H9 (cell line): Measurements from ENCODE around the gene FCRL6. TPM values are rescaled to one million over a fixed set of nuclear protein-coding genes. Genes with fewer than 3 reads are reported as not detected.

Source experiments
- DNase-seq: peaks from one replicate; pipeline ENCODE4 v3.0.0-alpha.2; 2017
- H2AFZ ChIP-seq: one replicate; pipeline ENCODE4 v1.6.1; 2013; ENCODE audit warnings: mild to moderate bottlenecking, low read length, control low read depth, moderate library complexity
- H2AK5ac ChIP-seq: 2 replicates; pipeline ENCODE4 v1.6.1; 2013; ENCODE audit warnings: low read length, control low read depth, mixed read lengths; ENCODE audit not compliant: insufficient read length
- H2BK120ac ChIP-seq: one replicate; pipeline ENCODE4 v1.6.1; 2013; ENCODE audit warnings: low read depth, mild to moderate bottlenecking, low read length, control low read depth, inconsistent platforms; ENCODE audit not compliant: poor library complexity, severe bottlenecking
- H2BK12ac ChIP-seq: 2 replicates; pipeline ENCODE4 v1.6.1; 2013; ENCODE audit warnings: low read length, control low read depth, mixed read lengths, low read depth; ENCODE audit not compliant: insufficient read length
- H2BK15ac ChIP-seq: 2 replicates; pipeline ENCODE4 v1.6.1; 2013; ENCODE audit warnings: low read depth, low read length, control low read depth
- H2BK20ac ChIP-seq: one replicate; pipeline ENCODE4 v1.6.1; 2013; ENCODE audit warnings: low read depth, mild to moderate bottlenecking, low read length, control low read depth, inconsistent platforms; ENCODE audit not compliant: poor library complexity, severe bottlenecking
- H2BK5ac ChIP-seq: 2 replicates; pipeline ENCODE4 v1.6.1; 2013; ENCODE audit warnings: low read length, control low read depth, mixed read lengths; ENCODE audit not compliant: insufficient read length
- H3K14ac ChIP-seq: 2 replicates; pipeline ENCODE4 v1.6.1; 2013; ENCODE audit warnings: low read length, control low read depth; ENCODE audit not compliant: insufficient read depth
- H3K18ac ChIP-seq: 2 replicates; pipeline ENCODE4 v1.6.1; 2013; ENCODE audit warnings: low read depth, mild to moderate bottlenecking, mixed read lengths, low read length, control low read depth; ENCODE audit not compliant: insufficient read length
- H3K23ac ChIP-seq: 2 replicates; pipeline ENCODE4 v1.6.1; 2013; ENCODE audit warnings: low read length, control low read depth, mixed read lengths, low read depth; ENCODE audit not compliant: insufficient read length
- H3K23me2 ChIP-seq: 2 replicates; pipeline ENCODE4 v1.6.1; 2013; ENCODE audit warnings: low read depth, mild to moderate bottlenecking, mixed read lengths, low read length, control low read depth; ENCODE audit not compliant: insufficient read length, poor library complexity, severe bottlenecking
- H3K27ac ChIP-seq: 2 replicates; pipeline ENCODE4 v1.5.1; 2013; ENCODE audit warnings: low read length, control low read depth, mixed read lengths, low read depth; ENCODE audit not compliant: insufficient read length
- H3K27me3 ChIP-seq: 2 replicates; pipeline ENCODE4 v1.6.1; 2013; ENCODE audit warnings: low read length, control low read depth, inconsistent platforms; ENCODE audit not compliant: insufficient read depth
- H3K4ac ChIP-seq: 2 replicates; pipeline ENCODE4 v1.6.1; 2013; ENCODE audit warnings: low read depth, mild to moderate bottlenecking, control low read depth, inconsistent platforms, low read length, moderate library complexity
- H3K4me1 ChIP-seq: 2 replicates; pipeline ENCODE4 v1.6.1; 2013; ENCODE audit warnings: low read length, control low read depth, inconsistent platforms; ENCODE audit not compliant: insufficient read depth
- H3K4me2 ChIP-seq: 2 replicates; pipeline ENCODE4 v1.6.1; 2013; ENCODE audit warnings: low read length, control low read depth, mixed read lengths; ENCODE audit not compliant: insufficient read length, insufficient read depth
- H3K56ac ChIP-seq: 2 replicates; pipeline ENCODE4 v1.6.1; 2013; ENCODE audit warnings: low read depth, mild to moderate bottlenecking, mixed read lengths, low read length, control low read depth; ENCODE audit not compliant: insufficient read length
- H3K79me1 ChIP-seq: 2 replicates; pipeline ENCODE4 v1.6.1; 2013; ENCODE audit warnings: low read depth, mild to moderate bottlenecking, moderate library complexity, low read length, control low read depth, inconsistent platforms; ENCODE audit not compliant: insufficient read depth, poor library complexity, severe bottlenecking
- H3K79me2 ChIP-seq: 2 replicates; pipeline ENCODE4 v1.6.1; 2013; ENCODE audit warnings: low read length, control low read depth, inconsistent platforms; ENCODE audit not compliant: insufficient read depth
- H3K9ac ChIP-seq: 2 replicates; pipeline ENCODE4 v1.6.1; 2013; ENCODE audit warnings: low read length, control low read depth, mixed read lengths; ENCODE audit not compliant: insufficient read length; ENCODE audit errors: extremely low read depth
- H3K9me3 ChIP-seq: one replicate; pipeline ENCODE4 v1.6.1; 2013; ENCODE audit warnings: low read depth, low read length, inconsistent platforms; ENCODE audit not compliant: control insufficient read depth
- H3T11ph ChIP-seq: one replicate; pipeline ENCODE4 v1.6.1; 2013; ENCODE audit warnings: mild to moderate bottlenecking, low read length, control low read depth, inconsistent platforms
- H4K20me1 ChIP-seq: one replicate; pipeline ENCODE4 v1.6.1; 2013; ENCODE audit not compliant: control insufficient read depth, insufficient read length, insufficient read depth
- H4K5ac ChIP-seq: 2 replicates; pipeline ENCODE4 v1.6.1; 2013; ENCODE audit warnings: low read depth, mild to moderate bottlenecking, mixed read lengths, low read length, control low read depth; ENCODE audit not compliant: insufficient read length
- H4K8ac ChIP-seq: replicated peaks from 2 replicates; pipeline ENCODE4 v1.6.1; 2013; ENCODE audit warnings: low read length, control low read depth, mixed read lengths, low read depth; ENCODE audit not compliant: insufficient read length
- H4K91ac ChIP-seq: 2 replicates; pipeline ENCODE4 v1.6.1; 2013; ENCODE audit warnings: low read depth, mild to moderate bottlenecking, moderate library complexity, mixed read lengths, low read length, control low read depth; ENCODE audit not compliant: insufficient read length
- H3K27ac Mint-ChIP-seq, 3 experiments: 2 replicates in 2 of 3; 3 replicates in 1 of 3; pipeline ENCODE4 v1.8.0; 2020 to 2021; ENCODE audit warnings: mixed read lengths in 3 of 3, mild to moderate bottlenecking in 1 of 3, moderate library complexity in 1 of 3
- H3K27me3 Mint-ChIP-seq: 2 replicates; pipeline ENCODE4 v1.8.0; 2021; ENCODE audit warnings: low read depth, mild to moderate bottlenecking, moderate library complexity, mixed read lengths
- H3K36me3 Mint-ChIP-seq, 3 experiments: 2 replicates in 2 of 3; 3 replicates in 1 of 3; pipeline ENCODE4 v1.8.0; 2020 to 2021; ENCODE audit warnings: low read depth in 3 of 3, mixed read lengths in 3 of 3; ENCODE audit not compliant: insufficient read depth in 1 of 3
- H3K4me1 Mint-ChIP-seq, 2 experiments: 2 replicates each; pipeline ENCODE4 v1.8.0; 2020; ENCODE audit warnings: mixed read lengths in 2 of 2
- H3K4me3 Mint-ChIP-seq, 2 experiments: 2 replicates in 1 of 2; 3 replicates in 1 of 2; pipeline ENCODE4 v1.8.0; 2020 to 2021; ENCODE audit warnings: mild to moderate bottlenecking in 2 of 2, mixed read lengths in 2 of 2, moderate library complexity in 1 of 2
- H3K9me3 Mint-ChIP-seq, 2 experiments: 2 replicates in 1 of 2; 3 replicates in 1 of 2; pipeline ENCODE4 v1.8.0; 2020; ENCODE audit warnings: mild to moderate bottlenecking in 2 of 2, mixed read lengths in 2 of 2, moderate library complexity in 1 of 2
- CTCF ChIP-seq: fragments of 200-600 bp; sonication (generic); conservative IDR thresholded peaks from 3 replicates; pipeline ENCODE4 v1.8.0; 2021; ENCODE audit warnings: antibody characterized with exemption, mild to moderate bottlenecking
- WGBS: extraction: QIAGEN DNeasy Blood & Tissue Kit; methylation state at CpG from one replicate; pipeline ENCODE4 v1.1.7; 2013; ENCODE audit warnings: missing lambda C conversion rate, low lambda C conversion rate, mixed read lengths; ENCODE audit not compliant: insufficient read length; ENCODE audit errors: extremely low coverage; 5-methylcytosine and 5-hydroxymethylcytosine counted together
- total RNA-seq: library from RNA; stranded (reverse); gene quantifications from 2 replicates; pipeline ENCODE4 v1.2.1, GENCODE V29; 2021

The FCRL6 gene
- total RNA-seq, 1 experiment from 2014 or later, result not detected

- H2BK120ac ChIP-seq, result no peak overlapping the region
- H3K4me3 Mint-ChIP-seq, result no peak overlapping the region
- H3K79me1 ChIP-seq, result no peaks in the 10 kb centered on the region
- H3K27ac ChIP-seq, result no peak overlapping the region
- H3K27me3 Mint-ChIP-seq, result peaks cover 2% of the 10 kb centered on the region; the same call in 1 of the 2 replicates
- no peak overlapping the region for H3K18ac ChIP-seq
- H3K56ac ChIP-seq, result no peak overlapping the region
- H3K9me3 Mint-ChIP-seq, result no peaks in the 10 kb centered on the region; a peak in 1 of 5 replicates
- no peak overlapping the region for H3T11ph ChIP-seq
- H3K4me2 ChIP-seq, result no peak overlapping the region
- H4K20me1 ChIP-seq, result no peaks in the 10 kb centered on the region
- no peaks in the 10 kb centered on the region for H3K36me3 Mint-ChIP-seq
- H3K23me2 ChIP-seq, result no peaks in the 10 kb centered on the region
- no peak overlapping the region for H4K8ac ChIP-seq
- WGBS, result no CpG with 5 or more reads among the region's 4 CpGs
- no peaks in the 10 kb centered on the region for H3K9me3 ChIP-seq
- H3K14ac ChIP-seq, result no peak overlapping the region
- no peak for DNase-seq
- no peak overlapping the region for H2BK15ac ChIP-seq
- no peak overlapping the region for H4K5ac ChIP-seq
- no peak overlapping the region for H2AFZ ChIP-seq
- no peaks in the 10 kb centered on the region for H3K4me1 Mint-ChIP-seq
- no peaks in the 10 kb centered on the region for H3K4me1 ChIP-seq
- H3K27ac Mint-ChIP-seq, result no peak overlapping the region
- no peak overlapping the region for H2AK5ac ChIP-seq
- no peak for TF ChIP-seq CTCF
- H4K91ac ChIP-seq, result no peak overlapping the region
- H2BK20ac ChIP-seq, result no peak overlapping the region
- no peaks in the 10 kb centered on the region for H3K79me2 ChIP-seq
- H3K9ac ChIP-seq, result no peak overlapping the region
- H2BK12ac ChIP-seq, result no peak overlapping the region
- H3K4ac ChIP-seq, result no peak overlapping the region
- H3K27me3 ChIP-seq, result no peaks in the 10 kb centered on the region
- H3K23ac ChIP-seq, result no peak overlapping the region
- H2BK5ac ChIP-seq, result no peak overlapping the region
Measured at GRCh38 chr1:159753386-159753785, 48.8 kb upstream of the FCRL6 start.
